HFFc6 (cell line): ENCODE measurements around the gene CCDC91. TPM values are rescaled to one million over a fixed set of nuclear protein-coding genes. Genes with fewer than 3 reads are reported as not detected.

Experiments
- DNase-seq: peaks from one replicate; pipeline ENCODE4 v3.0.0-alpha.2; 2018
- H3K27ac Mint-ChIP-seq: 2 replicates; pipeline ENCODE4 v1.8.0; 2020; ENCODE audit warnings: mild to moderate bottlenecking, mixed read lengths
- H3K27me3 Mint-ChIP-seq: 2 replicates; pipeline ENCODE4 v1.8.0; 2021; ENCODE audit warnings: mild to moderate bottlenecking, moderate library complexity, mixed read lengths; ENCODE audit not compliant: insufficient read depth
- H3K36me3 Mint-ChIP-seq: 2 replicates; pipeline ENCODE4 v1.8.0; 2021; ENCODE audit warnings: low read depth, mixed read lengths
- H3K4me1 Mint-ChIP-seq: 2 replicates; pipeline ENCODE4 v1.8.0; 2020; ENCODE audit warnings: low read depth, mixed read lengths
- H3K4me3 Mint-ChIP-seq: 2 replicates; pipeline ENCODE4 v1.8.0; 2020; ENCODE audit warnings: mild to moderate bottlenecking, moderate library complexity, mixed read lengths
- H3K9me3 Mint-ChIP-seq: 2 replicates; pipeline ENCODE4 v1.8.0; 2020; ENCODE audit warnings: mild to moderate bottlenecking, mixed read lengths
- CTCF ChIP-seq: fragments of 200-600 bp; sonication (generic); IDR thresholded peaks from 2 replicates; pipeline ENCODE4 v1.5.0; 2021; ENCODE audit warnings: antibody characterized with exemption, mild to moderate bottlenecking
- total RNA-seq, 6 experiments: library from RNA; stranded (reverse); fragmentation: NEBNext Ultra II Directional; extraction: Animal tissue kit (Norgen Biotek cat#: 25700); gene quantifications; 2 replicates in 1 of 6; 3 replicates in 5 of 6; pipeline ENCODE4 v1.2.3, GENCODE V29; 2021

The CCDC91 gene
- total RNA-seq, 6 experiments from 2014 or later, result 14.7 to 17.3 (median 16.7) TPM

GRCh38 chr12:28156362-28156761 is 33.9 kb upstream of the CCDC91 start:
- DNase-seq, result no peak
- Mint-ChIP-seq H3K27me3 (no peaks in the 10 kb centered on the region), H3K9me3 (no peaks in the 10 kb centered on the region), H3K36me3 (no peaks in the 10 kb centered on the region), H3K27ac (no peak overlapping the region), H3K4me3 (no peak overlapping the region), H3K4me1 (no peaks in the 10 kb centered on the region; the same call in 1 of the 2 replicates)
- TF ChIP-seq CTCF, result no peak

- Mint-ChIP-seq H3K27me3 (no peaks in the 10 kb centered on the region), H3K4me3 (no peak overlapping the region), H3K27ac (no peak overlapping the region), H3K4me1 (no peaks in the 10 kb centered on the region; the same call in 1 of the 2 replicates), H3K9me3 (no peaks in the 10 kb centered on the region), H3K36me3 (no peaks in the 10 kb centered on the region)
- TF ChIP-seq CTCF, result no peak
- DNase-seq, result no peak
Measured at GRCh38 chr12:28156804-28157203, 33.5 kb upstream of the CCDC91 start.

- H3K4me3 Mint-ChIP-seq, result no peak overlapping the region
- no peaks in the 10 kb centered on the region for H3K36me3 Mint-ChIP-seq
- no peak overlapping the region for H3K27ac Mint-ChIP-seq
- DNase-seq, result no peak
- H3K27me3 Mint-ChIP-seq, result no peaks in the 10 kb centered on the region
- H3K9me3 Mint-ChIP-seq, result no peaks in the 10 kb centered on the region
- TF ChIP-seq CTCF, result no peak
- H3K4me1 Mint-ChIP-seq, result peaks cover 6% of the 10 kb centered on the region
Measured at GRCh38 chr12:28158353-28158752, 31.9 kb upstream of the CCDC91 start.

GRCh38 chr12:28159688-28160087 is 30.6 kb upstream of the CCDC91 start:
- no peak for TF ChIP-seq CTCF
- H3K36me3 Mint-ChIP-seq, result no peaks in the 10 kb centered on the region
- no peak overlapping the region for H3K4me3 Mint-ChIP-seq

GRCh38 chr12:28161697-28162096 is 28.6 kb upstream of the CCDC91 start:
- H3K4me3 Mint-ChIP-seq, result no peak overlapping the region

More at GRCh38 chr12:28159688-28160087, 30.6 kb upstream of the CCDC91 start:
- H3K4me1 Mint-ChIP-seq, result peaks cover 7% of the 10 kb centered on the region
- H3K27me3 Mint-ChIP-seq, result no peaks in the 10 kb centered on the region
- no peaks in the 10 kb centered on the region for H3K9me3 Mint-ChIP-seq
- H3K27ac Mint-ChIP-seq, result no peak overlapping the region
- DNase-seq, result no peak

More at GRCh38 chr12:28161697-28162096, 28.6 kb upstream of the CCDC91 start:
- H3K27me3 Mint-ChIP-seq, result no peaks in the 10 kb centered on the region
- peaks cover 14% of the 10 kb centered on the region for H3K4me1 Mint-ChIP-seq
- H3K9me3 Mint-ChIP-seq, result no peaks in the 10 kb centered on the region
- H3K27ac Mint-ChIP-seq, result no peak overlapping the region
- no peak for DNase-seq
- TF ChIP-seq CTCF, result no peak
- H3K36me3 Mint-ChIP-seq, result no peaks in the 10 kb centered on the region
